ENCODE results near the gene DXO.

GRCh38 chr6:31979238-31979898 is 7.4 kb upstream of the DXO start:
- TF ChIP-seq CTCF (IDR thresholded peaks at IDR 0.05) (no peak), POLR2AphosphoS5 (IDR thresholded peaks at IDR 0.05; ENCODE audit: low read depth, low read length) (no peak)
